EL (cell line): Measurements from ENCODE around the gene CYLD.

Experiments used
- DNase-seq: peaks from one replicate; pipeline ENCODE4 v3.0.0-alpha.2; 2016

The CYLD gene

GRCh38 chr16:50711862-50712559 is 29.9 kb upstream of the CYLD start:
- no peak for DNase-seq

DNA sequence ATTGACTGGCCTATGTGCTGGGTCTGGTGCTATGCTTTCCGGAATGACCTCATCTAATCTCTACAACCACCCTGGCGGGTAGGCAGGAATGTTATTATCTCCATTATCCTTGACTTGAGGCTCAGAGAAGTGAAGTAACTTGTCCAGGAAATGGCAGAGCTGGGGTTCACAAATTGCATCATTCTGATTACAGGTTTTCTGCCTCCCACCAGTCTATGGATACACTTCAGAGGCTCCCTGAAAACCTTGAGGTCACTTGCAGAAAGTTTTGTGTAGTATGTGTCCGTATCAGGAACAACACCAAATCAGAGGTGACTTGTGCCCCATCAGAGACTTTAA is 29.4 kb upstream of the CYLD start:
- peak; percentile 35 for DNase-seq

GRCh38 chr16:50712956-50713355 is 28.9 kb upstream of the CYLD start:
- no peak for DNase-seq

DNA sequence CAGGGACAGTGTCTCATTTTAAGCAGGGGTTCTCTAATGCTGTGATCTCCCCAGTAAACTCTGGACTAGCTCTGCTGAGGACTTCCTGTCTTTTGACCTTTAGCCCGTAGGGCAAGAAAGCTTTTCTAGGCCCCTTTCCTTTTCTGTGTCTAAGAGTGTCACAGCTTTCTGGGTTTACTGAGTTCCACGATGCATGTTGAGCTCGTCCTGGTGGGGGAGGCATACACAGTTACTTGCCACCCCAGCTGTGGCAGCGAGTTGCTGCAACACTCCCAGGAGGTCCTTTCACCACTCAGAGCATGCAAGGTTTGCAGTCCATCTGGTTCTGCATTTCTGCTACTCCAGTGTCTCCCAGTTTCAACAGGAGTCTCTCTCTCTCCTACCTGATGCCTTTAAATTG is 24.8 kb upstream of the CYLD start:
- no peak for DNase-seq

GRCh38 chr16:50717494-50717893 is 24.4 kb upstream of the CYLD start:
- no peak for DNase-seq

DNA sequence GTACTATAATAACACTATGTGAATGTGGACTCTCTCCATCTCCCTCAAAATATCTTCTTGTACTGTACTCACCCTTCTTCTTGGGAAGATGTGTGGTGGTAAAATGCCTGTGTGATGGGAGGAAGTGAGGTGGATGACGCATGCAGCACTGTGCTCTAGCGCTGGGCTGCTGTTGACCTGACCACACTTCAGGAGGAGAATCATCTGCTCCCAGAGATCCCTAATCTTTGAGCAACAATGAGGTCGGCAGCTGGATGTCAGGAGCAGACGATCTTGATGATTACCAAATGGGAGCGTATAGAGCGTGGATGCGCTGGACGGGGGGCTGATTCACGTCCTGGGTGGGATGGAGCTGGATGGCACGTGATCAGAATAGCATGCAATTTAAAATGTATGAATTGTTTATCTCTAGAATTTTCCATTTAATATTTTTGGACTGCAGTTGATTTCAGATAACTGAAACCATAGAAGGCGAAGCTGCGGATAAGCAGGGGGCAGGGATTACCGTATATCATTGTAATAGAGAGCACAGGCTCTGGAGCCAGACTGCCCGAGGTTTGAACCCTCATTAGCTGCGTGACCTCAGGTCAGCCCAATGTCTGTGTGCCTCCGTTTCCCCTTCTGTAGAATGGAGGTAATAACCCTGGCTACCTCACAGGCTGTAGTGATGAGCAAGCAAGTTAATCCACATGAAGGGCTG is 23.7 kb upstream of the CYLD start:
- peak; percentile 62 for DNase-seq

GRCh38 chr16:50718761-50719400 is 23.0 kb upstream of the CYLD start:
- no peak for DNase-seq

DNA sequence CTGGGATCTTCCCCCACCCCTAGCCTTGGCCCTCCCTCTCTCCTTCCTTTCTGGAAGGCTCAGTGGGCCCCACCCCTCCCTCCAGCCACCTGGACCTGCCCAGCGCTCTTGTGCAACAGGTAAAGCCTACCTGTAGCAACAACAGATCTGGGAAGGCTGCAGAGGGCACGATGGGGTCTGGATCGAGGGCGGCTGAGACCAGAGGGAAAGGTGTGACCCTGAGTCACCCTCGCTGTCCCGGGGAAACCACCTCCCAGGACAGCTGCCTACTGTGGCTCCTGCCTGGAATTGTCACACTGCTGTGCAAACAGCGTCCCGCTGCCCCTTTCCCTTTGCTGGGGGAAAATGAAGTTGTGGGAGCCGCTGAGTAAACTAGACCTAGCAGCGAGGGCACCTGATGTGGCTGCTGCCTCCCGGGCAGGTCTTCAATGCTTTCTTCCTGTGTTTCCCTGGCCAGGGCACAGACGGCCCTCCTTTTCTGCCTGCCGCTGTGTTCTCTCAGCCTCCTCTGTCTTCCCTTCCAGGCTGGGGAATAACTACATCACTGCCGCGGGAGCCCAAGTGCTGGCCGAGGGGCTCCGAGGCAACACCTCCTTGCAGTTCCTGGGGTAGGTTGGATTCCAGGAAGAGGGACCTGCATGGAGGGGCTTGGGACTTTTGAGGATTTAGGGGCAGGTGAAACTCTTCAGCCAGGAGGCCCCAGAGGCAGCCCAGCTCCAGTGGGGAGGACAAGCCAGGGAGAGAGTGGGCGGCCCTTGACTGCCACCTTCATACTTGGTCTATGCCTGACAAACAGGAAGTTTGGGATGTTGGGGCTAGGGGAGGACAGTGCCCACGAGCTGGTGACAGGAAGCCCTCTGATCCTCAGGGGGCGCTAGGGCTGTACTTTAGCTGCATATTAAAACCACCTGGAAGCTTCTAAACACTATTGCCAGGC is 22.2 kb upstream of the CYLD start:
- no peak for DNase-seq

DNA sequence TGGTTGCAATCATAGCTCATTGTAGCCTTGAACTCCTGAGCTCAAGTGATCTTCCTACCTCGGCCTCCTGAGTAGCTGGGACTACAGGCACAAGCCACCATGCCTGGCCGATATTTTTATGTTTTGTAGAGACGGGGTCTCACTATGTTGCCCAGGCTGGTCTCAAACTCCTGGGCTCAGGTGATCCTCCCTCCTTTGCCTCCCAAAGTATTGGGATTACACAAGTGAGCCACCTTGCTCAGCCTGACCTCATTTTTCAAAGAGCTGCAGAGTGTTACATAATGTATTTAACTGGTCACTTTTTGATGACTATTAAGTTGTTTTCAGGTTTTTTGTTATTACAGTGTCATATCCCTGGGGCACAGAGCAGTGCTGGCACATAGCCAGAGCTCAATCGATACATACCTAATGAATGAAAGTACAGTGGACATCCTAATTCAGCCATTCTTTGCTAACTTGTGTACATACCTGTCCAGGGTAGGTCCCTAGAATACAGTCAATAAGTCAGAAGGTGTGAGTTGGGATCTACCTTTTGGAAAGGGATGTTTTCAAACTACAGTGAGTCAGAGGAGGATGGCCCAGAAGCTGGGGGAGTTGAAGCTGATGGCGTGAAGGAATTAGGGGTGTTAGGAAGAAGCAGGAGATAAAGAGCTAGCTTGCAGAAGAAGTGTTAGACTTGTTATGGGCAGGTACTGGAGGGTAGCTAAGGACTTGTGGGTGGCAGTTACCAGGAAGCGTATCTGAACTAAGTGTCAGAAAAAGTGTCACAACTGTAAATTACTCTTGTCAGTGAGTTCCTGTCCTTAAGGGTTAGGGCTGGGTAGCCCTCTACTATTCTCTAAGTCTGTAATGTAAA is 20.1 kb upstream of the CYLD start:
- no peak for DNase-seq

DNA sequence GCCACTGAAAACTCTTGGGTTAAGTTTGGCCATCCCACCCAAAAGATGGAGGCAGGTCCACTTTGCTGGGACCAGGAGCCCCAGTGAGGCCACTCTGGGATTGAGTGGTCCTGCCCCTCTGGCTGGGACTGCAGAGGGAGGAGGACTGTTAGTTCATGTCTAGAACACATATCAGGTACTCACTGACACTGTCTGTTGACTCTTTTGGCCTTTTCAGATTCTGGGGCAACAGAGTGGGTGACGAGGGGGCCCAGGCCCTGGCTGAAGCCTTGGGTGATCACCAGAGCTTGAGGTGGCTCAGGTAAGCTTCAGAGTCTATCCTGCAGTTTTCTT is 19.5 kb upstream of the CYLD start:
- DNase-seq = no peak

- DNase-seq = no peak
Measured at GRCh38 chr16:50722960-50723359, 18.9 kb upstream of the CYLD start.

GRCh38 chr16:50724306-50724705 is 17.6 kb upstream of the CYLD start:
- no peak for DNase-seq

DNA sequence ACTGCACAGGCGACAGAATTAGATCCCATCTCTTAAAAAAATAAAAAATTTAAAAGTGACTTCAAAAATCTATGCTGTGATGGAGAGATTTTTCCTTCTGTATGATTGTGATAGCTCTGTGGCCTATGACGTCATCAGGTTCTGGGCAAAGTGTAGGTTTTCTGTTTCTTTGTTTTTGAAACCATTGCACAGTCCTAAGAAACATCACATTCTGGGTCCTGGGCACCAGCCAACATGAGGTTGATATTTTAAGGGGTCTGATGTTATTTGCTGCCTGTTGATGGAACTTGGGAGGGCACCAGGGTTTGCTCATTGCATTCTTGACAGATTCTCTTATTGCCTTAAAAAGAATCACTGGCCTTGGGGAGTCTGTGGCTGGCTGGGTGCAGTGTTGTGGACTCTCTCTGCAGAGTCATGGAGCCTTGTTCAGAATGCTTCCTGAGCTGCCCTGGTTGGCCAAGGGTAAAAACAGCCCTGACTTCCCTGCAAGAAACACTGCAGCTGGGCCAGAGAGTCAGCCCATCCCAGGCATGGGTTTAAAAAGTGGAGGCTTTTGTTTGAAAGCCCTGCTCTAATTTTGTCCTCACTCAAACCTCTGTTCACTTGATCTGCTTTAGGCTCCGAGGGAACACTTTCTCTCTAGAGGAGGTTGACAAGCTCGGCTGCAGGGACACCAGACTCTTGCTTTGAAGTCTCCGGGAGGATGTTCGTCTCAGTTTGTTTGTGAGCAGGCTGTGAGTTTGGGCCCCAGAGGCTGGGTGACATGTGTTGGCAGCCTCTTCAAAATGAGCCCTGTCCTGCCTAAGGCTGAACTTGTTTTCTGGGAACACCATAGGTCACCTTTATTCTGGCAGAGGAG is 10.5 kb upstream of the CYLD start:
- no peak for DNase-seq

- no peak for DNase-seq
Measured at GRCh38 chr16:50731989-50732832, 9.7 kb upstream of the CYLD start.

GRCh38 chr16:50733468-50733867 is 8.4 kb upstream of the CYLD start:
- no peak for DNase-seq

- DNase-seq = no peak
Measured at GRCh38 chr16:50735629-50736122, 6.2 kb upstream of the CYLD start.

DNA sequence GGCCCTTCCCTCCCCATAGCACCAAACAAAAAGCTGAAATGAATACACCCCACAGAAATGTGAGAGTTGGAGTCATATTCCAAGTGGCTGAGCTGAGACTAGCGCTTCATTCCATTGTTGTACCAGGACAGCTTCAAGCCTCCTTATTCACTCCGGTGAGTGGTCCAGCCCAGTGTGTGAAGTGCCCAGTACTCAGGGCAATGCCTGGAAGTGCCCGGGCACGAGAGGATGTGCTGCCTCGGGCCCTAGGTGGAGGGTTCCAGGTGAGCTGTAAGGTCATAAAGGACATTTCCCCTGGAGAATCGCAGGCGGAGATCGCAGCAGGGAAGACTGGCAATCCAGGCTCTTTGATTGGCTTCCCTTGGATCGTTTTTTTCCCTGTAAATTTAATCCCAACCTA is 5.4 kb upstream of the CYLD start:
- DNase-seq = no peak

DNA sequence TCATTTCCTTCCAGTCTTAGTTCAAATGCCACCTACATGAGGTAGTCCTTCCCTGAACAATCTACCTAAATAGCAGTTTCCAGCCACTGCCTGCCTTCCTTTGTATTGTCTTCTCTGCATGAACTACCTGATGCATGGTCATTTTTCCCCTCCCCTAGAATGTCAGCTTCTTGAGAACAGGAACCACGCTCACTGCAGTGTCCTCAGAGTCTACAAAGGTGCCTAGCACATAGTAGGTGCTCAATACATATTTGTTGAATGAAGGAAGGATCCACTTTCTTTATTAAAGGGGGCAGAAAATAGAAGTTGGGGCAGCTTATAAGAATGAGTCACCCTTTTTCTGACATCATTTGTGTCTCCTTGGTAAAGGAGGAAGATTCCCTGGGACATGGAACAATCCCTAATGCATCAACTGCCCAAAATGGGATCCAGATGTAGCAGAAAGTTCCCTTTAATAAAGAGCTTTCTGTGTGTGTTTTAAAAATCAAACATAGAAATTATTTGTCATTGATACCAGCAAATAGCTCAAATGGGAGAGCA is 4.4 kb upstream of the CYLD start:
- DNase-seq = no peak

DNA sequence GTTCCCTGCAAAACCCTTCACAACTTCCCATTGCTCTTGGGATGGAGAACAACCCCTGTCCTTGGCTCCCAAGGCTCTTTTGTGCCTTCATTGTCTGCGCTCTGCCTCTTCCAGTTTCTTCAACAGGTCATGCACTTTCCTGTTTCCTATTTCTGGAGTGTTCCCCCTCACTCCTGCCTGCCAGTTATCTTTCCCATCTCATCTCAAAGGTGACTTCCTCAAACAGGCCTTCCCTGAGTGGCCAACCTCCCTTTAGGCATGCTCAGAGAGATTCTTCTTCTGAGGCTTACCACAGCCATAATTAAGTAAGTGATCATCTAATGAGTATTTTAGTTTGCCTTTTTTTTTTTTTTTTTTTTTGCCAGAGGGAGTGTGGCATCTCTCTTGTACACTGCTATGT is 2.9 kb upstream of the CYLD start:
- no peak for DNase-seq

DNA sequence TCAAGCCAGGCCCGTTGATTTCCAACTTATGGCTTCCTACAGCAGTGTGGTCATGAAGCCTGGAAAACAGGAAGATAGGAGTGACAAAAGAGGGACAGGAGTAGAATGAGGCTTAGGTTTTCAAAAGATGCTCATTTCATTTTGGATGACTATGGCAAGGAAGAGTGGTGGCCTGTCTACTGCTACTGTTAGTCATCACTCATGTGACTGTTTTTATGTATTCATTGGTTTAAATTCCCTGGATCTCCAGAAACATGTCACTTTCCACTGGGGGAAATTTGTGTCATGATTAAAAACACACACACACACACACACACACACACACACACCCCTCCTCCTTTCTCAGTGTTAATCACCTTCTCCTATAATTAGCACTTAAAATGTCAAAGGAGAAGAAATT is 1.1 kb upstream of the CYLD start:
- DNase-seq = no peak
